Stimulated activated CD4-positive, alpha-beta T cell treated with anti-CD3 and anti-CD28 coated beads, TNF-alpha, amount 100 ng/mL, for 48 hours (primary cell): ENCODE results near the gene SLC34A1.
"Not testable (repeated sequence)": the region's sequence is repeated elsewhere in the genome, so short reads cannot be mapped to it uniquely, and the experiment has no call there.

ENCODE experiments used
- DNase-seq, 3 donors: peaks; one replicate each; pipeline ENCODE4 v3.0.0-alpha.2; 2020; ENCODE audit warnings: low read depth in 3 of 3

SLC34A1 gene

DNA sequence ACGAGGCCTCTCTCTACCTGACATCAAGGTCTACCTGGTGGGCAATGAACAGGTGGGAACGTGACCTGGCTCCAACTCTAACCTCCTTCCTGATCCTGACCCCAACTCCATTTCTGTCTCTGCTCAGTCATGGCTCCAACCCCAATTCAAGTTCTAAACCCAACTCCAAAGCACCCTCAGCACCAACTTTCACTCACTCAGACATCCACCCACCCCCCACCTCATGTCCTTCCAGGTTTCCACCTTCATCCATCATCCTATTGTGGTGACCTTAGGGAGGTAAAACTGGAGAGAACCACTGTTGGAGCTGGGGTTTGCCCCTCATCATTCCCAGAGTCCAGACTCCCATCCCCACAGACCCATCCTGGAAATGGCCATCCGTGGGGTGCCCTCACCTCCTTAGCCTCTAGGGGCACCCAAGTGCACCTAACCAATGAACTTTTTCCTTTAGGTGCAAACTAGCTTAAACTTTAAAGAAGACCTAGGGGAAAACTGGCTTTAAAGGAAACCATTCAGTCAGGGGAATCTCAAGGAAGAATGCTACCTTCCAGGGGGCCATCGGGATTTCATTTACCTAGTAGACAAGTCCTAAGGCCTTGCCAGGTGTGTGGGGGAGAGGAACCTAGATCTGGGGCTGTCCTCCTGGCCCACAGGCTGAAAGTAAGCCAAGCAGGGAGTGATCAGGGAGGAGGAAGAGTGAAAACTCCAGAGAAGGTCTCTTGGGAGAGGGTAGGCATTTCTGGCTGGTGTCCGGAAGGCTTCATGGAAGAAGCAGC, 15.2 kb upstream of the SLC34A1 start:
- no peak for DNase-seq

DNA sequence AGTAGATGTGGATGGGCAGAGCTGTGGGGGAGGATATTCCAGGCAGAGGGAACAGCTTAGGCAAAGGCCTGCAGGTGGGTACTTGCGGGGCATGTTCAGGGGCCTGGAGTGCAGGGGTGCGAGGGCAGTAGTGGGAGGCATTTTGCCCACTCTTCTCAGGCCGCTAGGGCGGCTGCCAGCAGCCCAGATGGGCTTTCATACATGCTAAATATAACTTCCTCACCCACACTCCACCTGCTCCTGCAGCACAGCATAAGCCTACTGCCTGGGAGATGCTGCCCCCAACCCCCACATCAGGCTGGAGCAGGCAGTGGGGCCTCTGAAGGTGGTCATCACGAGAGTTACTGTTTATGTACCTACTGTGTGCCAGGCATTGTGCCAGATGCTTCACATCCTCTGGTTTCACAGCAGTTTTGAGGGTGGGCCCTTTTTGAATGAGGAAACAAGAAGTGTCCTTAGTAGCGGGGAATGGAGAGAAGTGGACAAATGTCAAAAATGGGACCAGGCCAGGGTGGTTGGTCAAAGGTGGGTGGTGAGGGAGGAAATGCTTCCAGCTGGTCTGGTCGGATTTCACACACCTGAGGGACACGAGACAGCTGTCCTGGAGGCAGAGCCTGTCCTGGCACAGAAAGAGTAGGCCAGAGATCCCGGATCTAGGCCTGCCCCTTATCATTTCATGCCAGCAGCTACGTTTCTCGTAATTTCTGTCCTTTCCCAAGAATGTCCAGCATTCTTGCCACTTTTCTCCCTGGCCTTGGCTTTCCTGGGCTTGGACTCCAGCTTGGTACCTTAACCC, 14.4 kb upstream of the SLC34A1 start:
- no peak for DNase-seq

DNA sequence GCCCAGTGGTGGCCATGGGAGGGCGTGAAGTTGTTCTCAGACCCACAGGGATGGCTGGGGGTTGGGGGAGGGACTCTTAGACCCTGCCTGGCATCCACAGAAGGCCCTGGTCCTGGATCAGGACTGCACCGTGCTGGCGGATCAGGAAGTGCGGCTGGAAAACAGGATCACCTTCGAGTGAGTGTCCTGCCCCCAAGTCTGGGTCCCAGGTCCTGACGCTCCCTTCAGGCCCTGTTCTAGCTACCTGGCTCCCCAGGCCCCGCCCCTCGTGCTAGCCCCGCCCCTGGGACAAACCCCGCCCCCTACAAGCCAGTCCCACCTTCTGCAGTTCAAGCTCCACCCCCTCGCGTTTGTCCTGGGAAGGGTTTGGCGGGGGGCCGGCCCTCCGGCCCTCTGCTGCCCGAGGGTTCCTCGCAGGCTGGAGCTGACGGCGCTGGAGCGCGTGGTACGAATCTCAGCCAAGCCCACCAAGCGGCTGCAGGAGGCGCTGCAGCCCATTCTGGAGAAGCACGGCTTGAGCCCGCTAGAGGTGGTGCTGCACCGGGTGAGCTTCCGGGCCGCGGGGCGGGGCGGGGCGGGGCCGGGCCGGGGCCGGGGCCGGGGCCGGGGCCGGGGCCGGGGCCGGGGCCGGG, 13.6 kb upstream of the SLC34A1 start:
- DNase-seq: peak in 1 of 3 donors; percentile 58

DNA sequence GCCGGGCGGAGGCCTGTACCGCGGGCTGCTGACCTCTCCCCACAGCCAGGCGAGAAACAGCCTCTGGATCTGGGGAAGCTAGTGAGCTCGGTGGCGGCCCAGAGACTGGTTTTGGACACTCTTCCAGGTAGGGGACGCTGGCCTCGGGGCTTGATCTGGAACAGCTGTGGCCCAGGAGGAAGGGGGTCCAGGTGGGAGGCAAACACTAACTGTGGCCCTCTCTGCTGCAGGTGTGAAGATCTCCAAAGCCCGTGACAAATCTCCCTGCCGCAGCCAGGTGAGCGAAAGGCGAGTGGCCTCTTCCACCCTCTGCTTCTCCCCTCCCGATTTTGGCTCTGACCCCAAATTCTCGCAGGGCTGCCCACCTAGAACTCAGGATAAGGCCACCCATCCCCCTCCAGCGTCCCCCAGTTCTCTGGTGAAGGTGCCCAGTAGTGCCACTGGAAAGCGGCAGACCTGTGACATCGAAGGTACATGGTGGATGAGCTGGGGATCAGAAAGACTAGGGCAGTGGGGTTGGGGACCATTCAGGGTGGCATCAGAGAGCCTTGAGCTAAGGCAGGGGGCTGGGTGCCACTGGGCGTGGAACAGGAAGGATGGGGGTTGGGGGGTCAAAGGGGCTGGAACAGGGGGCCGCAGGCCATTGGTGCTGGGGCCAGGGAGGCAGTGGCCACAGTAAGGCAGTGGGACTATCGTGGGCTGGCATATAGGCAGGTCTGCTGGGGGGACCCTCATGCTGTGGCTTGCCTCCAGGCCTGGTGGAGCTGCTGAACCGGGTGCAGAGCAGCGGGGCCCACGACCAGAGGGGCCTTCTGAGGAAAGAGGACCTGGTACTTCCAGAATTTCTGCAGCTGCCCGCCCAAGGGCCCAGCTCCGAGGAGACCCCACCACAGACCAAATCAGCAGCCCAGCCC, 12.9 kb upstream of the SLC34A1 start:
- DNase-seq: no peak

DNA sequence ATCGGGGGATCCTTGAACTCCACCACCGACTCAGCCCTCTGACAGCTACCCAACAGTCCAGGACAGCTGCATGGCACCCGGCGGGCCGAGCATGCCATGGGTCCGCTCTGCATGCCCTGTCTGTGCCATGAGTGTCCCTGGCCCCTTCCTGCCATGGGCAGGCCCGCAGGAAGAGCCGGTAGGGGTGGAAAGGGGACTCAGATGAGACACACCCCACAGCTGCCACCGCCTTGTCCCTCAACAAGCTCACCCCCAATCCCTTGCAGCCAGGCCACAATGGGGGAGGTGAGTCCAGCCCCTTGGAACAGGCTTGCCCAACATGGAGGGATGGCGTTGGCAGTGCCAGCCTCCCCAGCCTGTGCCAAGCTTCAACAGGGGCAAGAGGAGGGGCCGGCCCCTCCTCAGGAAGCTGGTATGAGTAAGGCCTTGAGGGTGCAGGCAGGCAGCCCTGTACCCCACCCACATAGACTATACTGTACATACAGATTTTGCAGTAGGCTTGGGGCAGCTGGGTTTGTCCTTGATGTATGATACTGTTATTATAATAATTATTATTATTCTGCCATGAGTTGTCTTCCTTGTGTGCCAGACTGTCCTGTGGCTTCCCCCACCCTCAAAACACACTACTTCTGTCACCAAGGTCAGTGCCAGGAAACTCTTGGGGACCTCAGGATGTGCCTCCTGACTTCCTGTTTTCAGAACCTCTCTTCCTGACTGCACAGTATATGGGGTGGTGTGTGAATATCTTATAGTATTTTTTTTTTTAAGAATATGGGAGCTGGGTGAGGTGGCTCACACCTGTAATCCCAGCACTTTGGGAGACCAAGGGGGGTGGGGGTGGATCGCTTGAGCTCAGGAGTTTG, 12.0 kb upstream of the SLC34A1 start:
- no peak for DNase-seq

DNA sequence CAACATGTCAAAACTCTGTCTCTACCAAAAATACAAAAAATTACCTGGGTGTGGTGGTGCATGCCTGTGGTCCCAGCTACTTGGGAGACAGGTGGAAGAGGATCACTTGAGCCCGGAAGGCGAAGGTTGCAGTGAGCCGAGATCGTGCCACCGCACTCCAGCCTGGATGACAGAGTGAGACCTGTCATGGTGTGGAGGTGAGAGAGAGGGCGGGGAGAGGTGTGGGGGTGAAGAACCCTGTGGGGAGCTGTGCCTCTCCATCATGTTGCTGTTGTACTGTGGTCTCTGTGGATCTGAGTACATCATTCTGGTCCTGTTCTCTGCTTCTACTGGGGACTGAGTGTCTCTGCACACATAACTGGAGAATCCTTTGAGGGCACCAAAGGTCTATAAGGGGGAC, 11.3 kb upstream of the SLC34A1 start:
- no peak for DNase-seq

DNA sequence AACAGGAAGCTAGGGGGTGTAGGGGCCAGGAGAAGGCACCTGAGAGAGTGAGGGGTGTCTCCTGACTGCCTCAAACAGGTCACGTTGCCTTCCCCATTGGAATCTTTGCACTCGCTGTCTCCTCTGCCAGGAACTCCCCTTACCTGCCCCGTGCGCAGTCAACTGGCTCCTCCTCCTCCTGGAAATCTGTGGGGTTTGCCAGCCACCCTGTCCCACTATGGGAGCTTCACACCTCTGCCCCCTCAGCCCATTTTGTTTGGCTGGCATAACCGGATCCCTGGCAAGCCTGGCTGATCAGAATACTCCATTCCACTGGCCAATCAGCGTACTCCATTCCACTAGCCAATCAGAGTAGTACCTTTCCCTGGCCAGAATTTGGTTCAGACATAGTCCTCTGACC, 10.4 kb upstream of the SLC34A1 start:
- no peak for DNase-seq

DNA sequence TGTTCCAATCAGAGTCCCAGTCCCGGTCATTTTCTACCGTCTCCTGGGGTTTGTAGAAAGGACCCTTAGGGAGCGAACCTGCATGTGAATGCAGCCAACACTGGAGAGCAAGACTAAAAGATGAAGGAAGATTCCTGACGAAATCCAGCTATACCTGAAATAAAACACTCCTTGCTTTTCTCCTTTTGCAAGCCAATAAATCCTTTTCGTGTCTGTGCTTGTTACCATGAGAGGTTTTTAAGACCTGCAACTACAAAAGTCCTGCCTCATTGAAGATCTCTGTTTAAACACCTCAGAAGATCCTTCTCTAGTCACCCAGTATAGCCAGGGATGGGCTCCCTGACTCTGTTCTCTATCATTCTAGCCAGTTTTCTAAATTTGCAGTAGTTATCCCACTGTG, 10.0 kb upstream of the SLC34A1 start:
- DNase-seq: no peak

DNA sequence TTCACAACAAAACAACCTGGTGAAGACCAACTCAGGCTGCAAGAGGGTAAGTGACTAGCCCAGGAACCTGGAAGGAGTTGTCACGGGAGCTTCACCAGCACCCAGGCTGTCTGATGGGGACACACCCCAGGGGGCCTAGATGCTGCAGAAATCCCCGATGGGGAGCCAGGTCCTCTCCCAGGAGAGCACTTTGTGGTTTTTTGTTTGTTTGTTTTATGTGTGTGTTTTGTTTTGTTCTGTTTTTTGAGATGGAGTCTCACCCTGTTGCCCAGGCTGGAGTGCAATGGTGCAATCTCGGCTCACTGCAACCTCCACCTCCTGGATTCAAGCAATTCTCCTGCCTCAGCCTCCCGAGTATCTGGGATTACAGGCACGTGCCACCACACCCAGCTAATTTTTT, 8.7 kb upstream of the SLC34A1 start:
- not testable (repeated sequence) for DNase-seq

DNA sequence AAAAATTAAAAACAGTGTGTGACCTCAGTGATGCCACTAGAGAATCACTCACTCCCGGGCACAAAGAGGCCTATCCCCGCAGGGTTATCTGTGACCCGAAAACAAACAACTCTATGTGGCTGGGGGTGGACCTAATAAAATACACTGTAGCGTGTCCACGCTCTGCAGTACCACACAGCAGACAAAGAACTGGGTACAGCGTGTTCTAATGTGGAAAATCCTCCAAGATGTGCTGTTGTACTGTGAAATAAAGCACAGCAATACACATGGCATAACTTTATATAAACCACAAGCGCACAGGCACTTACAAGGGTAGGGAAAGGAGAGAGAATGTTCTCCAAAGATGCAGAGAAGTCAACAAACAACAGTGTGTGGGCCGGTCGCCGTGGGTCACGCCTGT, 8.1 kb upstream of the SLC34A1 start:
- no peak for DNase-seq

DNA sequence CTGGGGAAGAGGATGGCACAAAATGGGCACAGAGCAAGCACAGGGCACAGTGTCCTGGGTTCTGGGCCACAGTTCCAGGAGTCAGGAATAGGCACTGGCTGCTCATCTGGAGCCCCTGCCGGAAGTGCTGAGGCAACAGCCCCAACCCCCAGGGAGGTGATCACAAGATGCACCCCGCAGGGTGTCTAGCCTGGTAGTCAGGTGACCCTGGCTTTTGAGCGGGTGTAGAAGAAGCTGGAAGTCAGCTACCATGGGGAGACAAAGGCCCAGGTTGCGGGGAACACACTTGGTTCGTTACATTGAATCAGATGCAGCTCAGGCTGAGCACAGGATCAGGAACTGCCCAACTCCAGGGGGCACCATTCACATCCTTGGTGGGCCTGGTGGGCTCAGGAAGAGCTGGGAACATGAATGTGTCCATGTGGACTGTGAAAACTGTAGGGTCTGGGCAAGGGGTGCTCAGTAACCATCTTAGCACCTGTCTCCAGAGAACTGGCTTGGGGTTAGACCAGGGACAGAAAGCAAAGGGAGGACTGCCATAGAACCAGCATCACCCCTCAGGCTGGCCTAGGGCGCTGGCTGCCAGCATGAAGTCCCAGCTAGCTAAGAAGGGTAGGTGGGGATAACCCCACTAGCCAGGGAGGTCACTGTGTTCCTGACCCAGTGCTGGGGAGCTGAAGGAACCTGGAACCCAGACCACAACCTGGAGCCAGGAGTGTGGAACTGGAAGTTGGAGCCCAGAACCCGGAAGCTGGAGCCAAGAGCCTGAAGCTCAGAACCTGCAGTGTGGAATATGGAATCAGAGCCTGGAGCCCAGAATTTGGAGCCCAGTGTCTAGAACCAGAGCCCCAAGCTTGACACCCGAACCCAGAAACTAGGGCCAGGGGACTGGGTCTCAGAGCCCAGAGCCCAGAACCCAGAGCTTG, 6.1 kb upstream of the SLC34A1 start:
- DNase-seq: no peak

DNA sequence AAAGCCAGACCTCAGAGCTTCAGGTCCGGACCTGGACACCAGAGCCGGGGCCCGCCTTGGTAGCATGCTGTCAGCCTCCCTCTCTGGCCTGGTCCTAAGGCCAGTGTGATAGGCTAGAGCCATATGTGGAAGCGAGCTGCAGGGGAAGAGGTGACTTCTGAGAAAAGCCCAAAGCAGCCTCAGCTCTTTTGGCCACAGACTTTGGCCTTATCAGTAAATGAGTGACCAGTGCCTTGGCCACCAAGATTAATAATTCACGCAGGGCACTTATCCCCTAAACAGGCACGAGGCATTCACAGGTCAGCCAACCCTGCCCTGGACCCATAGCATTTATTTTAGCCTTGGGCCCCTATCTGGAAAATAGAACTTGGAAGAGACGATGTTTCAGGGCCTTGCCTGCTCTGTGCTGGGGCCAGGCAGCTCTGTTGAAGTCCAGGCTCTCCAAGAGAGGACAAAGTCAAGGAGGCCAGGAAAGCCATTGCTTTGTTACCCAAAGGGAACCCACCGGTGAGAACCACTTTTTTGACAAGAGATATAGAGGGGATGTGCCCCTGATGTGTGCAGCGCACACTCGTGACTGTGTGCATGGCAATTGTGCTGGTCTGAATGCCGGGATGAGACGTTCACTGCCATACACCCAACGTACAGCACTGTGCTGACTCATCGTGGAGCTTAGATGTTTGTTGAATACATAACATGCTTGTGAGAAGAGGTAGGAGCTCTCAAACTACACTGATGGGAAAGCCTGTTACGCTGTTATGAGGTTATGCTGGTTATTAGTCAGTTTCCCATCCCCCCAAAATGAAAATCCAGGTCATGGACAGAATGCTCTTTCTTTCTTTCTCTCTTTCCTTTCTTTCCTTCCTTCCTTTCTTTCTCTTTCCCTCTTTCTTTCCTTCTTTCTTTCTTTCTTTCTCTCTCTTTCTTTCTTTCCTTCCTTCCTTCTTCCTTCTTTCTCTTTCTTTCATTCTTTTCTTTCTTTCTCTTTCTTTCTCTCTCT, 5.0 kb upstream of the SLC34A1 start:
- DNase-seq: no peak

DNA sequence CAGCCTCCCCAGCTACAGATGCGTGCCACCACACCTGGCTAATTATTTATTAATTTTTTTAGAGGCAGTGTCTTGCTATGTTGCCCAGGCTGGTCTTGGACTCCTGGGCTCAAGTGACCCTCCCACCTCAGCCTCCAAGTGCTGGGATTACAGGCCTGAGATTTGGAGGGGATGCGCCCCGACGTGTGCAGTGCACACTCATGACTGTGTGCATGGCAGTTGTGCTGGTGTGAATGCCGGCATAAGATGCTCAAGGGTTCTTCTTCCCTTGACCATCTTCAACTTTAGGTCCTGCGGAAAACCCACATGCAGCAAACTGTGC, 3.5 kb upstream of the SLC34A1 start:
- no peak for DNase-seq

DNA sequence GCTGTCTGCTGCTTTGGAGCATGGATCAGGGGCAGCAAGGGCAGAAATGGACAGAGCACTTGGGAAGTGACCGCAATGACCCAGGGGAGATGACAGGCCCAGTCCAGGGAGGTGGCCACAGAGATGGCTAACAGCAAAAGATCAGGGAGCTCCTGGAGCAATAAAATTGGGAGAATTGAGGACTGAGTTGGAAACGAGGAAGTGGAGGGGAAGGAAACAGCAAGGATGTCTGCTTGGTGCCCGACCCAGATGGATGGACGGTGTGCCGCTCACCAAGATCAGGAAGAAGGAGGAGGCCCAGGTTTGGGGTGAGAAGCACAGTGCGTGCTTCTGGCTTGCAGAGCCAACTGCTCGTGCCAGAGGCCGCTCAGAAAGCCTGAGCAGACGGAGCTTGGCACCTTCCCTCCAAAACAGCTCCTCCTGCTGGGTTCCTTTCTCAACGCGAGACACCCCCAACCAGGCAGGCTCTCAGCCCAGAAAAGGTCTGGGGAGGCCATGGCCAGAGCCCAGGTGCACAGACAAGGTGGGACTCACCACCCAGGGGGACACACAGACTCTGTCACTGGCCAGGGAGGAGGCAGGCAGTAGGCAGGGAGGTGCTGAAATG, 1.7 kb upstream of the SLC34A1 start:
- no peak for DNase-seq

DNA sequence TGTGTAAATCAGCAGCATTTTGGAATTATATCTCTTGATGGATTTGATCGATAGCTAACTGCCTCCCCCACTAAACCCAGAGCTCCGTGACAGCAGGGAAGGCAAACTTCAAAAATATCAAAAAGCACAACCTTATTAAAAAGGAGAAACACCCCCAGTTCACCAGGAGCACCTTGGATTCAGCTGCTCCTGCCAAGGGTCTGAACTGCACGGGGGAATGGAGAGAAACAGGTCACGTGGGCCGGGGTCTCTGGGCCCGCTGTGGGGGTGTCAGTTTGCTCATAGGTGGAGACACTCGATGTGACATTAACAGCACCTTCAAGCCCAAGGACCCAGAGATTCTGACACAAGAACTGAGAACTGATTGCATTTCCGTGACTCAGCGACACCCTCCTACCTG, 1.1 kb upstream of the SLC34A1 start:
- DNase-seq: no peak

DNA sequence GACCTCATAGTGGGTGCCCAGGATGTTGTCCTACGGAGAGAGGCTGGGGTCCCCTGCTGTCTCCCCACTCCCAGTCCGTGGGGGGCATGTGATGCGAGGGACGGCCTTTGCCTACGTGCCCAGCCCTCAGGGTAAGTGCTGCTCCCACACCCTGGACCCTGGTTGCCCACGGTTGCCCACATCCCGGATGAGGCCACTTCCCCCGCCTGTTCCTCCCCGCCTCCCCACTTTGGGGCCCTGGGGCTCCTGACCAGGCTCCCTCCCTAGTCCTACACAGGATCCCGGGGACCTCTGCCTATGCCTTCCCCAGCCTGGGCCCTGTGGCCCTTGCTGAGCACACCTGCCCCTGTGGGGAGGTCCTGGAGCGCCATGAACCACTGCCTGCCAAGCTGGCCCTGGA, 1.5 kb downstream of the SLC34A1 start:
- DNase-seq: no peak

DNA sequence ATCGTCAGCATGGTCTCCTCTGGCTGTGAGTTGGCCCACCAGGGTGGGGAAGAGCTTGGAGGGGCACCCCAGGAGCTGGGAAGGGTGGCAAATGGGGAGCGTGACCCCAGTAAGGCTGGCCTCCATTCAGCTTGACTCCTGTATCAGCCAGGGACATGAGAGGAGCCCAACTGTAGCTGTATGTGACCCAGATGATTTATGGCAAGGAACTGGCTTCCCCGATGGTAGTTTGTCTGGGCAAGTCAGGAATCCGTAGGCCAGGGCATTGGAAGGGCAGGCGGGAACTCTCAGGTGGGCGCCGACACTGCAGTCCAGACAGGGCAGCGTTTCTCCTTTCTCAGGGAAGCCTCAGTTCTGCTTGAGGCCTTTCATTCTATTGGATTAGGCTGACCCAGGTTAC, 2.3 kb downstream of the SLC34A1 start:
- no peak for DNase-seq

DNA sequence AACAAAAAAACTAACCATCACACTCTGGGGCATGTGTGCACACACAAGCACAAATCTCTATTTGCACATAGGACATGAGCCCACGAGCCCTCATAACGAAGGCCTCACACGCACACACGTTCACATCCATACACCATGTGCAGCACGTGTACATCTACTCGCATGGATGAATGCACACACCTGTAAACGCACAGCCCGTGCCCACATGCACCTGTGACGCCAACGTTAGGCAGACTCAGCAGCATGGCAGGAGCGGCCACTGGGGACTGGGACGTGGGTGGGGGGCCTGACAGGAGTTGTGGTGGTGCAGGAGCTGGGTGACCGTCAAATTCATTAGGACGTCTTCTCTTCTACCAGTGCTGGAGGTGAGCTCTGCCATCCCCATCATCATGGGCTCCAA, 3.2 kb downstream of the SLC34A1 start:
- no peak for DNase-seq
